GM12891 (cell line): ENCODE results near the gene TRIM38.

Experiments used
- DNase-seq: peaks from one replicate; pipeline ENCODE4 v3.0.0; 2011; ENCODE audit warnings: low spot score; ENCODE audit not compliant: insufficient read length
- FAIRE-seq: peaks from 2 replicates; lab custom pipeline; 2011; peaks lifted over from hg19 to GRCh38; lab: Jason Lieb, UNC
- PAX5 ChIP-seq: IDR thresholded peaks from 2 replicates; pipeline ENCODE4 v1.6.1; 2011; ENCODE audit warnings: low read length, moderate library complexity, mild to moderate bottlenecking; ENCODE audit not compliant: insufficient read depth, severe bottlenecking
- POLR2A ChIP-seq: IDR thresholded peaks from 2 replicates; pipeline ENCODE4 v1.6.1; 2011; ENCODE audit warnings: low read depth, low read length, control low read depth
- POLR2AphosphoS5 ChIP-seq: IDR thresholded peaks from 2 replicates; pipeline ENCODE4 v1.6.1; 2011; ENCODE audit warnings: low read depth, low read length, control low read depth
- POU2F2 ChIP-seq: IDR thresholded peaks from 2 replicates; pipeline ENCODE4 v1.6.1; 2011; ENCODE audit warnings: low read depth, mild to moderate bottlenecking, control low read depth, low read length, moderate library complexity
- SPI1 ChIP-seq: IDR thresholded peaks from 2 replicates; pipeline ENCODE4 v1.6.1; 2011; ENCODE audit warnings: low read depth, low read length, control low read depth
- TAF1 ChIP-seq: IDR thresholded peaks from 2 replicates; pipeline ENCODE4 v1.6.1; 2011; ENCODE audit warnings: low read depth, low read length, control low read depth

Gene TRIM38

GRCh38 chr6:26016963-26017631 is 54.5 kb downstream of the TRIM38 start:
- FAIRE-seq (no peak), DNase-seq (no peak)
- TF ChIP-seq POU2F2, result no peak
- no peak for TF ChIP-seq TAF1
- no peak for TF ChIP-seq POLR2AphosphoS5
- TF ChIP-seq POLR2A, result no peak
- no peak for TF ChIP-seq SPI1
- no peak for TF ChIP-seq PAX5

- DNase-seq (no peak), FAIRE-seq (no peak)
- TF ChIP-seq POLR2A (no peak), PAX5 (no peak), TAF1 (no peak), POLR2AphosphoS5 (no peak), POU2F2 (no peak), SPI1 (no peak)
Observed at GRCh38 chr6:26017632-26017966, 55.0 kb downstream of the TRIM38 start.

- TF ChIP-seq POLR2AphosphoS5, result no peak
- FAIRE-seq, result no peak
- no peak for DNase-seq
Observed at GRCh38 chr6:26019261-26019830, 56.7 kb downstream of the TRIM38 start.

GRCh38 chr6:26019967-26020328 is 57.3 kb downstream of the TRIM38 start:
- no peak for DNase-seq
- FAIRE-seq, result no peak
- TF ChIP-seq PAX5, result no peak
- no peak for TF ChIP-seq POLR2AphosphoS5
- TF ChIP-seq POLR2A, result no peak
- no peak for TF ChIP-seq POU2F2
- no peak for TF ChIP-seq TAF1
- no peak for TF ChIP-seq SPI1

- FAIRE-seq (peak; percentile 95), DNase-seq (no peak)
- TF ChIP-seq TAF1, result peak; percentile 96
- TF ChIP-seq PAX5, result no peak
- TF ChIP-seq POU2F2, result peak; percentile 93
- TF ChIP-seq SPI1, result 0 out of 2 replicates have a peak, but pooled peaks have one; percentile 4
- peak; percentile 99 for TF ChIP-seq POLR2AphosphoS5
- peak; percentile 99 for TF ChIP-seq POLR2A
Observed at GRCh38 chr6:26020329-26021000, 57.9 kb downstream of the TRIM38 start.

- DNase-seq (no peak), FAIRE-seq (no peak)
Observed at GRCh38 chr6:26021001-26021349, 58.4 kb downstream of the TRIM38 start.

GRCh38 chr6:26021350-26022131 is 58.9 kb downstream of the TRIM38 start:
- TF ChIP-seq PAX5, result no peak
- TF ChIP-seq SPI1, result peak; percentile 60
- TF ChIP-seq TAF1, result peak; percentile 80; the same call in 1 of the 2 replicates
- TF ChIP-seq POU2F2, result peak; percentile 92
- TF ChIP-seq POLR2A, result peak; percentile 94
- peak; percentile 96 for TF ChIP-seq POLR2AphosphoS5
- no peak for DNase-seq
- peak; percentile 91 for FAIRE-seq

More at GRCh38 chr6:26021001-26021349, 58.4 kb downstream of the TRIM38 start:
- TF ChIP-seq PAX5, result no peak
- TF ChIP-seq POU2F2, result no peak
- no peak for TF ChIP-seq SPI1
- no peak for TF ChIP-seq POLR2A
- TF ChIP-seq POLR2AphosphoS5, result no peak
- no peak for TF ChIP-seq TAF1

- DNase-seq (no peak), FAIRE-seq (no peak)
- TF ChIP-seq POU2F2, result no peak
- TF ChIP-seq POLR2AphosphoS5, result no peak
- no peak for TF ChIP-seq SPI1
- TF ChIP-seq TAF1, result no peak
- no peak for TF ChIP-seq POLR2A
- no peak for TF ChIP-seq PAX5
Observed at GRCh38 chr6:26022132-26022472, 59.5 kb downstream of the TRIM38 start.

DNA sequence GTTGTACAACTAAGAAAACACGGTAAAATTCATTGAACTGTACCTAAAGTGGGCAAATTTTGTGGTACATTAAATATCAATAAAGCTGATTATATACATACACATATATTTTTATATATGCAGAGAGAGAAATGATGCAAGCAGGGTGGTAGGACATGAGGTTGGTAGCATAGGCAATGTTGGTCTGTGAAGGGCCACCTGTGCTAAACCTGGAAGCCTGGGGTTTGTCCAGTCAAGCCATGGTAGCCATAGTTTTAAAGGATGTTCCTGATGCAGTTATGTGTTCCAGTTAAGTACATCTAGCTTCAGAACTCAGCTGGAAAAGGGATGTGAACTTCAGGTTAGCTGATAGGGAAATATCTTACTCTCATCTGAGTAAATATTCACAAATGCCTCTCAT is 60.1 kb downstream of the TRIM38 start:
- no peak for FAIRE-seq
- TF ChIP-seq POLR2A, result no peak
- DNase-seq, result no peak
